Esophagus muscularis mucosa (tissue), 4 donors: Measurements from ENCODE around the gene THSD4.
"Not testable (repeated sequence)": the region's sequence is repeated elsewhere in the genome, so short reads cannot be mapped to it uniquely, and the experiment has no call there.

Experiments used
- EP300 ChIP-seq: sonication (generic); formaldehyde crosslinking; IDR thresholded peaks from one replicate; pipeline ENCODE4 v1.6.1; 2017; ENCODE audit warnings: antibody characterized with exemption
- POLR2A ChIP-seq: fragments of 450-650 bp; IDR thresholded peaks from one replicate; pipeline ENCODE4 v1.6.1; 2017; ENCODE audit warnings: antibody characterized with exemption, moderate library complexity, mild to moderate bottlenecking, low read depth
- POLR2AphosphoS5 ChIP-seq, 2 donors: sonication (generic); formaldehyde crosslinking; IDR thresholded peaks; one replicate each; pipeline ENCODE4 v1.6.1; 2017; ENCODE audit warnings: antibody characterized with exemption in 2 of 2
- TF ChIP-seq, protein P1 (sequence below), 3 experiments: fragments of 200-600 bp in 2 of 3; fragments of 450-650 bp in 1 of 3; sonication (generic) in 2 of 3; IDR thresholded peaks; one replicate each; pipeline ENCODE4 v1.5.1; 2017 to 2019; ENCODE audit warnings: antibody characterized with exemption in 3 of 3, mild to moderate bottlenecking in 2 of 3, moderate library complexity in 1 of 3

DNA sequence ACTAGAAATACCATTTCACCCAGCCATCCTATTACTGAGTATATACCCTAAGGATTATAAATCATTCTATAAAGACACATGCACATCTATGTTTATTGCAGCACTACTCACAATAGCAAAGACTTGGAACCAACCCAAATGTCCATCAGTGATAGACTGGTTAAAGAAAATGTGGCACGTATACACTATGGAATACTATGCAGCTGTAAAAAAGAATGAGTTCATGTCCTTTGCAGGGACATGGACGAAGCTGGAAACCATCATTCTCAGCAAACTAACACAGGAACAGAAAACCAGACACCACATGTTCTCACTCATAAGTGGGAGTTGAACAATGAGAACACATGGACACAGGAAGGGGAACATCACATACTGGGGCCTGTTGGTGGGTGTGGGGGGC is 324.2 kb downstream of the THSD4 start:
- TF ChIP-seq POLR2AphosphoS5 (IDR thresholded peaks at IDR 0.05); POLR2A; EP300: not testable (repeated sequence)
- TF ChIP-seq, protein P1, sequence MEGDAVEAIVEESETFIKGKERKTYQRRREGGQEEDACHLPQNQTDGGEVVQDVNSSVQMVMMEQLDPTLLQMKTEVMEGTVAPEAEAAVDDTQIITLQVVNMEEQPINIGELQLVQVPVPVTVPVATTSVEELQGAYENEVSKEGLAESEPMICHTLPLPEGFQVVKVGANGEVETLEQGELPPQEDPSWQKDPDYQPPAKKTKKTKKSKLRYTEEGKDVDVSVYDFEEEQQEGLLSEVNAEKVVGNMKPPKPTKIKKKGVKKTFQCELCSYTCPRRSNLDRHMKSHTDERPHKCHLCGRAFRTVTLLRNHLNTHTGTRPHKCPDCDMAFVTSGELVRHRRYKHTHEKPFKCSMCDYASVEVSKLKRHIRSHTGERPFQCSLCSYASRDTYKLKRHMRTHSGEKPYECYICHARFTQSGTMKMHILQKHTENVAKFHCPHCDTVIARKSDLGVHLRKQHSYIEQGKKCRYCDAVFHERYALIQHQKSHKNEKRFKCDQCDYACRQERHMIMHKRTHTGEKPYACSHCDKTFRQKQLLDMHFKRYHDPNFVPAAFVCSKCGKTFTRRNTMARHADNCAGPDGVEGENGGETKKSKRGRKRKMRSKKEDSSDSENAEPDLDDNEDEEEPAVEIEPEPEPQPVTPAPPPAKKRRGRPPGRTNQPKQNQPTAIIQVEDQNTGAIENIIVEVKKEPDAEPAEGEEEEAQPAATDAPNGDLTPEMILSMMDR (IDR thresholded peaks at IDR 0.05), result not testable (repeated sequence)
